H1 (cell line): ENCODE results near the gene PLCL2. TPM values are rescaled to one million over a fixed set of nuclear protein-coding genes. Genes with fewer than 3 reads are reported as not detected.

ENCODE experiments used
- CTCF ChIA-PET: fragments of 300-600 bp; sonication (Branson Sonifier 250); formaldehyde crosslinking; loops from one replicate; lab custom pipeline; 2021; ENCODE audit not compliant: partially characterized antibody; lab: Charles Lee
- POLR2A ChIA-PET: fragments of 300-600 bp; sonication (Branson Sonifier 250); formaldehyde crosslinking; loops from one replicate; lab custom pipeline; 2021; ENCODE audit warnings: inconsistent platforms; ENCODE audit not compliant: partially characterized antibody; lab: Charles Lee
- DNase-seq, 2 experiments: peaks; one replicate each; pipeline versions ENCODE4 v3.0.0 to v3.0.0-alpha.2; 2010 to 2022; ENCODE audit warnings: low spot score in 2 of 2, low read depth in 1 of 2, mixed read lengths in 1 of 2
- FAIRE-seq: peaks from 2 replicates; lab custom pipeline; 2011; peaks lifted over from hg19 to GRCh38; lab: Jason Lieb, UNC
- H2AFZ ChIP-seq: 2 replicates; pipeline ENCODE4 v1.8.1; 2012; ENCODE audit warnings: low read length, inconsistent platforms
- H2AK5ac ChIP-seq: 2 replicates; pipeline ENCODE4 v1.6.1; 2013; ENCODE audit warnings: low read depth, low read length
- H2BK120ac ChIP-seq: replicated peaks from 2 replicates; pipeline ENCODE3; 2013; ENCODE audit warnings: low read depth, low read length, inconsistent platforms
- H2BK12ac ChIP-seq: 2 replicates; pipeline ENCODE4 v1.6.1; 2013; ENCODE audit warnings: low read depth, low read length
- H2BK15ac ChIP-seq: 2 replicates; pipeline ENCODE4 v1.6.1; 2013; ENCODE audit warnings: low read length
- H2BK20ac ChIP-seq: 2 replicates; pipeline ENCODE4 v1.6.1; 2013; ENCODE audit warnings: low read length
- H2BK5ac ChIP-seq: 2 replicates; pipeline ENCODE4 v1.6.1; 2013; ENCODE audit warnings: low read depth, low read length
- H3K14ac ChIP-seq: 2 replicates; pipeline ENCODE4 v1.6.1; 2013; ENCODE audit warnings: inconsistent platforms; ENCODE audit not compliant: insufficient read length
- H3K18ac ChIP-seq: 2 replicates; pipeline ENCODE4 v1.6.1; 2013; ENCODE audit warnings: low read length; ENCODE audit errors: extremely low read depth
- H3K23ac ChIP-seq: 2 replicates; pipeline ENCODE4 v1.6.1; 2013; ENCODE audit warnings: inconsistent platforms; ENCODE audit not compliant: insufficient read length
- H3K23me2 ChIP-seq: 2 replicates; pipeline ENCODE4 v1.6.1; 2013; ENCODE audit warnings: low read depth, low read length
- H3K27ac ChIP-seq: 2 replicates; pipeline ENCODE4 v1.6.1; 2011; ENCODE audit warnings: low read depth, low read length, inconsistent platforms
- H3K27me3 ChIP-seq, 4 experiments: replicated peaks in 1 of 4; 1 replicate in 1 of 4; 2 replicates in 3 of 4; pipeline versions ENCODE4 v1.6.1 to v1.8.1; 2011 to 2013; ENCODE audit warnings: low read length in 3 of 4, mild to moderate bottlenecking in 3 of 4, inconsistent platforms in 2 of 4, mixed read lengths in 2 of 4, moderate library complexity in 1 of 4; ENCODE audit not compliant: control insufficient read depth in 3 of 4, insufficient read depth in 3 of 4; ENCODE audit errors: extremely low read depth in 1 of 4
- H3K36me3 ChIP-seq, 4 experiments: 2 replicates each; pipeline versions ENCODE4 v1.6.1 to v1.8.1; 2011 to 2013; ENCODE audit warnings: mild to moderate bottlenecking in 4 of 4, low read length in 3 of 4, moderate library complexity in 2 of 4, control low read depth in 1 of 4, inconsistent platforms in 1 of 4; ENCODE audit not compliant: insufficient read depth in 4 of 4, control insufficient read depth in 2 of 4
- H3K4ac ChIP-seq: replicated peaks from 2 replicates; pipeline ENCODE3; 2013; ENCODE audit warnings: low read length, low read depth, mixed read lengths, inconsistent platforms; ENCODE audit not compliant: insufficient read length
- H3K4me1 ChIP-seq, 4 experiments: replicated peaks in 1 of 4; 1 replicate in 1 of 4; 2 replicates in 3 of 4; pipeline versions ENCODE4 v1.6.1 to v1.8.1; 2011 to 2013; ENCODE audit warnings: low read length in 3 of 4, inconsistent platforms in 2 of 4, mixed read lengths in 1 of 4; ENCODE audit not compliant: insufficient read depth in 4 of 4, control insufficient read depth in 3 of 4
- H3K4me2 ChIP-seq, 2 experiments: 2 replicates each; pipeline versions ENCODE4 v1.6.1 to v1.8.1; 2011 to 2013; ENCODE audit warnings: low read depth in 2 of 2, low read length in 2 of 2, control low read depth in 1 of 2, inconsistent platforms in 1 of 2, mild to moderate bottlenecking in 1 of 2; ENCODE audit not compliant: insufficient read depth in 1 of 2
- H3K4me3 ChIP-seq, 4 experiments: fragments of 200-600, 300-600 bp in 1 of 4; sonication (generic), shearing (Covaris generic), sonication (Bioruptor Twin) in 1 of 4; 2 replicates each; pipeline versions ENCODE4 v1.5.1 to v1.8.1; 2011 to 2016; ENCODE audit warnings: low read length in 4 of 4, low read depth in 3 of 4, control low read depth in 2 of 4, inconsistent platforms in 2 of 4, mild to moderate bottlenecking in 2 of 4, mixed read lengths in 1 of 4, moderate library complexity in 1 of 4; ENCODE audit not compliant: insufficient read depth in 2 of 4; ENCODE audit errors: extremely low read depth in 1 of 4
- H3K56ac ChIP-seq: replicated peaks from 2 replicates; pipeline ENCODE3; 2013; ENCODE audit warnings: low read depth, mild to moderate bottlenecking, mixed read lengths, low read length, inconsistent platforms; ENCODE audit not compliant: insufficient read length
- H3K79me1 ChIP-seq: 2 replicates; pipeline ENCODE4 v1.6.1; 2013; ENCODE audit warnings: low read depth, low read length, control low read depth
- H3K79me2 ChIP-seq, 2 experiments: 2 replicates each; pipeline versions ENCODE4 v1.6.1 to v1.8.1; 2012 to 2013; ENCODE audit warnings: low read length in 2 of 2, mild to moderate bottlenecking in 2 of 2, inconsistent platforms in 1 of 2; ENCODE audit not compliant: insufficient read depth in 2 of 2, control insufficient read depth in 1 of 2
- H3K9ac ChIP-seq, 4 experiments: replicated peaks in 1 of 4; 1 replicate in 1 of 4; 2 replicates in 3 of 4; pipeline versions ENCODE4 v1.6.1 to v1.8.1; 2011 to 2013; ENCODE audit warnings: low read depth in 3 of 4, low read length in 3 of 4, control low read depth in 2 of 4, mild to moderate bottlenecking in 2 of 4, moderate library complexity in 2 of 4, inconsistent platforms in 1 of 4; ENCODE audit errors: extremely low read depth in 1 of 4
- H3K9me3 ChIP-seq, 2 experiments: 2 replicates each; pipeline versions ENCODE4 v1.6.1 to v1.8.1; 2012 to 2013; ENCODE audit warnings: mild to moderate bottlenecking in 2 of 2, moderate library complexity in 2 of 2, control low read depth in 1 of 2, inconsistent platforms in 1 of 2, low read depth in 1 of 2, low read length in 1 of 2, mixed read lengths in 1 of 2; ENCODE audit not compliant: insufficient read depth in 2 of 2
- H4K20me1 ChIP-seq, 2 experiments: replicated peaks in 1 of 2; 2 replicates each; pipeline versions ENCODE3 to v1.8.1; 2011 to 2013; ENCODE audit warnings: inconsistent platforms in 2 of 2, low read length in 2 of 2, mild to moderate bottlenecking in 1 of 2; ENCODE audit not compliant: insufficient read depth in 2 of 2, control insufficient read depth in 1 of 2
- H4K5ac ChIP-seq: 2 replicates; pipeline ENCODE4 v1.6.1; 2013; ENCODE audit warnings: low read length, low read depth, mixed read lengths, inconsistent platforms; ENCODE audit not compliant: insufficient read length
- H4K8ac ChIP-seq: 2 replicates; pipeline ENCODE4 v1.8.0; 2013; ENCODE audit warnings: mild to moderate bottlenecking, moderate library complexity, low read length, inconsistent platforms; ENCODE audit not compliant: insufficient read depth; ENCODE audit errors: extremely low read depth
- H4K91ac ChIP-seq: replicated peaks from 2 replicates; pipeline ENCODE3; 2013; ENCODE audit warnings: low read length, mixed read lengths, inconsistent platforms; ENCODE audit not compliant: insufficient read length
- ASH2L ChIP-seq: fragments of 200-600, 300-600 bp; sonication (generic); IDR thresholded peaks from one replicate; pipeline ENCODE4 v1.7.1; 2017; ENCODE audit warnings: low read length
- BCL11A ChIP-seq, 2 experiments: IDR thresholded peaks; one replicate each; pipeline ENCODE4 v1.6.1; 2011; ENCODE audit warnings: low read depth in 2 of 2, low read length in 2 of 2, mild to moderate bottlenecking in 2 of 2
- CBX5 ChIP-seq: fragments of 300-800, 300-1000 bp; sonication (generic); IDR thresholded peaks from 2 replicates; pipeline ENCODE4 v1.7.1; 2016; ENCODE audit warnings: antibody characterized with exemption, low read length, low read depth
- EGR1 ChIP-seq: IDR thresholded peaks from 2 replicates; pipeline ENCODE4 v1.6.1; 2011; ENCODE audit warnings: low read depth, low read length, borderline replicate concordance
- KDM4A ChIP-seq: IDR thresholded peaks from one replicate; pipeline ENCODE4 v1.7.1; 2012; ENCODE audit warnings: low read depth, mild to moderate bottlenecking, moderate library complexity, low read length, inconsistent platforms; ENCODE audit not compliant: severe bottlenecking
- MAFK ChIP-seq: IDR thresholded peaks from 2 replicates; pipeline ENCODE4 v1.6.1; 2012; ENCODE audit warnings: low read depth, mild to moderate bottlenecking, improper control_type of control experiment, low read length
- NRF1 ChIP-seq: IDR thresholded peaks from 2 replicates; pipeline ENCODE4 v1.6.1; 2011; ENCODE audit warnings: mild to moderate bottlenecking, low read depth, low read length, improper control_type of control experiment
- SIRT6 ChIP-seq: IDR thresholded peaks from one replicate; pipeline ENCODE4 v1.7.1; 2012; ENCODE audit warnings: low read length, inconsistent platforms
- SP1 ChIP-seq: IDR thresholded peaks from 2 replicates; pipeline ENCODE4 v1.6.1; 2011; ENCODE audit warnings: low read depth, low read length
- SUZ12 ChIP-seq: fragments of 200-600 bp; sonication (generic); IDR thresholded peaks from 2 replicates; pipeline ENCODE4 v1.6.1; 2012; ENCODE audit warnings: mild to moderate bottlenecking, inconsistent platforms, low read length, moderate library complexity, mixed read lengths
- TAF7 ChIP-seq: optimal IDR thresholded peaks from 2 replicates; pipeline ENCODE3; 2011; ENCODE audit warnings: low read depth, mild to moderate bottlenecking, inconsistent platforms, low read length, moderate library complexity, borderline replicate concordance
- TCF12 ChIP-seq: IDR thresholded peaks from 2 replicates; pipeline ENCODE4 v1.6.1; 2011; ENCODE audit warnings: low read depth, mild to moderate bottlenecking, low read length
- polyA plus RNA-seq, 7 experiments: library from polyadenylated mRNA; depleted of rRNA in 3 of 7; stranded (reverse) in 5 of 7; unstranded in 2 of 7; fragments of >200 nt in 5 of 7; fragments of 200-250 nt in 2 of 7; gene quantifications; 1 replicate in 5 of 7; 2 replicates in 1 of 7; 4 replicates in 1 of 7; pipeline versions ENCODE4 v1.2.1 to v1.2.3, GENCODE V29; 2011 to 2013; ENCODE audit warnings: missing spikeins in 2 of 7, mixed read lengths in 2 of 7
- total RNA-seq: library from RNA; stranded (reverse); fragmentation: NEBNext Ultra II Directional; extraction: Animal tissue kit (Norgen Biotek cat#: 25700); gene quantifications from 2 replicates; pipeline ENCODE4 v1.2.1, GENCODE V29; 2021
- TF ChIP-seq, protein P1 (sequence below), 3 experiments: IDR thresholded peaks; 1 replicate in 2 of 3; 2 replicates in 1 of 3; pipeline versions ENCODE4 v1.5.1 to v1.6.1; 2011; ENCODE audit warnings: low read length in 3 of 3, mild to moderate bottlenecking in 3 of 3, inconsistent platforms in 2 of 3, low read depth in 1 of 3, moderate library complexity in 1 of 3; ENCODE audit not compliant: insufficient read depth in 1 of 3; ENCODE audit errors: control extremely low read depth in 1 of 3

Gene PLCL2
- total and polyA plus RNA-seq, 2 of the 8 experiments (the other 6 are each of a cell fraction or from before 2014, with no cell fraction given) = 3.5 to 6.8 TPM

DNA sequence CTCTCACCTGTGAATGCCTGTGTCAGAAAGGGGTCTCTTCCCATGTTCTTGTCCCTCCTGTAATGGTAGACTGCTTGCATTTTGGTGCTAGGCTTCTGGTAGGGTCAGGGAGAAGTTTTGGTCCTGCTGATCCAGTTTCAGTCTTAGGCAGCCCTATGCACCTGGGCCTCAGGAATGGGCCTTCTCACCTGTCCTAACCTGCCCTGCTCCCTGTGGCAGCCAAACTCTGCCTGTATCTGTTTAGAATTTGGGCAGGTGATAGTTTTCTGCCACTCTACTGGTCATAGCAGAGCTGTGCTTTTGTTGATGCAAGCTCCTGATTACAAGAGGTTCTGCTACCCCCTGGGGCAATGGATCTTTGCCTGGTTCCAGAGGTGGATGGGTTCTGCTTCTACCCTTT lies 118.7 kb downstream of the PLCL2 start:
- Histone ChIP-seq H3K4me2 (peak overlapping the region in 1 of 2 experiments; percentile 17; a peak in 1 of 4 replicates), H3K9ac (peak overlapping the region in 1 of 4 experiments; percentile 39; a peak in 1 of 7 replicates), H3K18ac (no peak overlapping the region), H2AFZ (no peak overlapping the region), H2BK5ac (no peak overlapping the region), H4K8ac (0 out of 2 replicates have a peak overlapping the region, but pooled peaks have one; percentile 25), H3K79me2 (peaks cover 0 to 5% of the 10 kb centered on the region in 2 experiments; a peak in 2 of 4 replicates), H3K56ac (no peak overlapping the region), H4K91ac (no peak overlapping the region), H3K23ac (no peak overlapping the region), H2BK20ac (no peak overlapping the region), H3K23me2 (no peaks in the 10 kb centered on the region), H3K79me1 (no peaks in the 10 kb centered on the region; the same call in 1 of the 2 replicates), H3K4me3 (no peak overlapping the region), H2BK15ac (no peak overlapping the region), H3K4me1 (peaks cover 0 to 11% (median 7%) of the 10 kb centered on the region in 4 experiments; a peak in 3 of 7 replicates), H3K36me3 (no peaks in the 10 kb centered on the region), H3K27ac (no peak overlapping the region), H3K27me3 (peaks cover 23 to 63% (median 56%) of the 10 kb centered on the region in 4 experiments), H3K9me3 (peaks cover 4% of the 10 kb centered on the region in 2 experiments; a peak in 1 of 4 replicates), H3K14ac (no peak overlapping the region), H2AK5ac (no peak overlapping the region), H2BK120ac (no peak overlapping the region), H4K5ac (no peak overlapping the region), H3K4ac (peak overlapping the region; percentile 32), H4K20me1 (peaks cover 16 to 25% of the 10 kb centered on the region in 2 experiments), H2BK12ac (no peak overlapping the region)
- DNase-seq = no peak
- CTCF ChIA-PET = interaction anchor here (1.2 kb wide), 1 partner anchor 335 kb away, joined by 3 read pairs; no protein-coding TSS in a partner anchor
- POLR2A ChIA-PET = no interaction called here
- no peak for FAIRE-seq
- TF ChIP-seq TAF7 (no peak), ASH2L (no peak), NRF1 (no peak), MAFK (no peak), SP1 (no peak), CBX5 (no peak), KDM4A (no peak), EGR1 (no peak), TCF12 (no peak), SUZ12 (no peak), SIRT6 (no peak), BCL11A (IDR thresholded peaks at IDR 0.05; ENCODE audit: low read depth in 2 of 2, low read length in 2 of 2) (no peak)
- TF ChIP-seq, protein P1, sequence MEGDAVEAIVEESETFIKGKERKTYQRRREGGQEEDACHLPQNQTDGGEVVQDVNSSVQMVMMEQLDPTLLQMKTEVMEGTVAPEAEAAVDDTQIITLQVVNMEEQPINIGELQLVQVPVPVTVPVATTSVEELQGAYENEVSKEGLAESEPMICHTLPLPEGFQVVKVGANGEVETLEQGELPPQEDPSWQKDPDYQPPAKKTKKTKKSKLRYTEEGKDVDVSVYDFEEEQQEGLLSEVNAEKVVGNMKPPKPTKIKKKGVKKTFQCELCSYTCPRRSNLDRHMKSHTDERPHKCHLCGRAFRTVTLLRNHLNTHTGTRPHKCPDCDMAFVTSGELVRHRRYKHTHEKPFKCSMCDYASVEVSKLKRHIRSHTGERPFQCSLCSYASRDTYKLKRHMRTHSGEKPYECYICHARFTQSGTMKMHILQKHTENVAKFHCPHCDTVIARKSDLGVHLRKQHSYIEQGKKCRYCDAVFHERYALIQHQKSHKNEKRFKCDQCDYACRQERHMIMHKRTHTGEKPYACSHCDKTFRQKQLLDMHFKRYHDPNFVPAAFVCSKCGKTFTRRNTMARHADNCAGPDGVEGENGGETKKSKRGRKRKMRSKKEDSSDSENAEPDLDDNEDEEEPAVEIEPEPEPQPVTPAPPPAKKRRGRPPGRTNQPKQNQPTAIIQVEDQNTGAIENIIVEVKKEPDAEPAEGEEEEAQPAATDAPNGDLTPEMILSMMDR (IDR thresholded peaks at IDR 0.05; ENCODE audit: control extremely low read depth in 1 of 3, insufficient read depth in 1 of 3, low read depth in 1 of 3, low read length in 3 of 3) = no peak
